Fibroblast of peridontal ligament (primary cell): Measurements from ENCODE around the gene MOB3B.
"Not testable (repeated sequence)": the region's sequence is repeated elsewhere in the genome, so short reads cannot be mapped to it uniquely, and the experiment has no call there.

Experiments used
- DNase-seq: peaks from one replicate; pipeline ENCODE4 v3.0.0-alpha.2; 2010; ENCODE audit errors: extremely low read depth

MOB3B gene

DNA sequence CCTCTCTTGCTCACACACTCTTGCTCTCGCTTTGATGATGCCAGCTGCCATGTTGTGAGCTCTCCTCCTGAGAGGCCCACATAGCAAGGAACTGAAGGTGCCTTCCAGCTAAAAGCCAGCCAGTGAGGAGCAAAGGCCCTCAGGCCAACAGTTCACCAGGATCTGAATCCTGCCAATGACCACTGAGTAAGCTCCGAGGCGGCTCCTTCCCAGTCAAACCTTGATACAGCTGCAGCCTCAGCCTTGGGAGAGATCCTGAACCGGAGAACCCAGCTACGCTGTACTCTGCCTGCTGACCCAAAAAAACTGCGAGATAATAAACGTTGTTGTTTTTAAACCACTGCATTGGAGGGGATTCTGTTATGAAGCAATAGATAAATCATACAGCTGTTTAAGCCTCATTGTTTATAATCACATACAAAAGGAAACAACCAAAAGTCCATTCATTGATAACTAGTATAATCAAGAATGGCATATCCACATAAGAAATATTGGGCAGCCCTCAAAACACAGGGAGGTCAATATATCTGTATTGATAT is 54.5 kb downstream of the MOB3B start:
- DNase-seq = no peak

DNA sequence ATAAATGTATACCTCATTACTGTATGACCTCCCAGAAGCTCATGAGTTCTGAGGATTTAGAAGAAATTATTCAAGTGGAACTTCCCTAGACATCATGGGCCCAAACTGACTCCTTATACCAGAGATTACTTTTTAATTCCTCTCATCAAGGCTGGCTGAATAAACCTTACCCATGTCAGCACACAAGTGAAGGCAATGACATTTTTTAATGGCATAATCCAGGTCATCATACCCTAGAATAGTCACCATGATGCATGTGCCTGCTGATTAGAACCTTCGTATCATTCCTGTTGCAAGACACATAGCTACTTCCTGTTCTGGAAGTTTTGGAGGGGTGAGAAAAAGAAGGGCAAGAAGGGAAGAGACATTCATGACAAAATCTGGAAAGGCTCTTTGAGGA is 55.3 kb downstream of the MOB3B start:
- DNase-seq = no peak

DNA sequence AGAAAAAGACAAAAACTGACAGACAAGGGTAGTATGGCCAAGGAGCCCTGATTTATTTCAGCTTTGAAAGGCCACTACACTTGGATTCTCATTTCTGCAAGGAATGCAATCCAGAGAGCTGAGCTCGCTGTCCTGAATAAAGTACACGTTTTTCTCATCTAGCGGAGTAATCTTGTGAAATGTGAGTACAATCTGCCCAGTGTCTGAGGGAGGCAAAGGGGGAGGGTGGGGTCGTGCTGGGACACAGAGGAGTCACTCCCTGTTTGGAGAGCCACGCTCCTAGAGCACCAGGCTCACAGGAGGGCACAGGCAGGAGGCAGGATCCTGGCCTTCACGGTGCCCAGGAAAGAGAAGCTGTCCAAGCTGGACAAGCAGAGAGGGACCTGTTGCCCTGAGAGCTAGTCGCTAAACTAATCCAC is 56.5 kb downstream of the MOB3B start:
- no peak for DNase-seq

DNA sequence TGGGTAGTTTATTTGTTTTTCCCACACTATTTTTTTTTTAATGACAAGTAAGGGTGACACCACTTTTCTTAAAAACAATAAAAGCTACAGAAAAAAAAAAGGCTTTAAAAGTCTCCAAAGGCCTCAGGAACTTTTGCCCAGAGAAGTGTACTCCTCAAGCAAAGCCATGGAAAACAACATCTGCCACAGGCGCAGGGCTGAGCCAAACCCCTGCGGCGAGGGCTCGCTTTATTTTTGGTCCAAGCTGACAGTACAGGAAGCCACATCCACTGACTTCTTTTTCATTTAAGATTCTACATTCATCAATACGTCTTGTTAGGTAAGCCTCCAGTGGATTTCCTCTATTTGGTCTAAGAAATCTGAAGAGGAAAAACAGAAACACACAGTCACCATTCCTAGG is 57.4 kb downstream of the MOB3B start:
- DNase-seq = no peak

DNA sequence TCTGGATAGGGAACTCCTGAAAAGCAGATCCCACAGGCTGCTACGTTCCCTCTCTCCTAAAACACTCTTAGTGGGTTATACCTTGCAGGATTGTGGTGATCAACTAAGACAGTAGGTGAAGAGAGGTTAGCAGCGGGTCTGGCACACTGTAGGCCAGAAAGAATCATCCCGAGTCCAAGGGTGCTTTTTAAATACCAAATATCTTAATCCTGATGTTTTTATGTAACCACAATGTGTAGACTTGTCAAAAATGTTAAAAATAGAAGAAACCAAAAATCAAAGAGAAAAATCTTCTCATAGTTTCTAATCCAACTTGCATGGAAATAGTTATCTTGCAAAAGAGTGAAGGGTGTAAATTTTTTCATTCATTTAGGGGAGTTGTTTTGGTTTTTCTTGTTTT is 57.8 kb downstream of the MOB3B start:
- no peak for DNase-seq

DNA sequence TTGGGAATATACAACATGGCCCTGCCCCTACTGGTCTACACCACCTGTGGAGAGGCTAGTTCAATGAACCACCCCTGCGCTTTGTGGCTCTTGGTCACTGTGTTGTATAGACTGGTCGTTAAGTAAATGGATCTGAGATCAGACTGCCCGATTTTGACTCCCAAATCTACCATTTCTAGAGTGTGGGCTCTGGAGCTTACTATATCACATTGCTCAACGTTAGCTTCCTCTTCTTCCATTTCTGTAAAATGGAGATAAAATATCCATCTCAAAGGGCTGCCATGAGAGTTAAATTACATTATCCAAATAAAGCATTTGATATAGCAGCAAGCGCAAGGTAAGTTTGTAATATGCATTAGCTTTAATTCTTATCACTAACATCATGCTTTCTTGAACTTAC is 58.2 kb downstream of the MOB3B start:
- DNase-seq = no peak

DNA sequence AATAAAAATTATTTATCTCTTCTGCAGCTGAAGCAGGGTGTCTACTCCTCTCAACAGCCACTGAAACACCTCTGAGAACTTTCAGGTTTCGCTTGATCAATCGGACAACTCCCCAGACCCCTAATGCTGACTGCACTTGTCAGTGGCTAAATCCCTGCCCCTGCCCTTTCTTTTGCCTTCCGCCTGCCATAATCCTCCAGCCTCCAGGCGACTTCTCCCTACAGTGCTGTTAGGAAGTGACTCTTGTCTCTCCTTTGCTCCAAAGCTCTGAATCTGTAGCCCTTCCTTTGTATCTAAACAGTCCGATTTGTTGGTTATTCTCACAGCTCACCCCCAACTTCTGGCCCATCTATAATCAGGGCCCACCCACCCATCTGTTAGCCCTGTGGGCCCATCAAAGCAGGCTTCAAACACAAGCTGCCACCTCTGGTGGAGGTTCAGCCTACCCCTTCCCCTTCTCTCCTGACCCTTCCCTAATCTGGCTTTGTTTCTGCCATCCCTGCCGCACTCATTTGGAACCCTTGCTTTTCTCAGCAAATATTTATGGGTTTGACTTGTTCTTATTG is 59.2 kb downstream of the MOB3B start:
- no peak for DNase-seq

DNA sequence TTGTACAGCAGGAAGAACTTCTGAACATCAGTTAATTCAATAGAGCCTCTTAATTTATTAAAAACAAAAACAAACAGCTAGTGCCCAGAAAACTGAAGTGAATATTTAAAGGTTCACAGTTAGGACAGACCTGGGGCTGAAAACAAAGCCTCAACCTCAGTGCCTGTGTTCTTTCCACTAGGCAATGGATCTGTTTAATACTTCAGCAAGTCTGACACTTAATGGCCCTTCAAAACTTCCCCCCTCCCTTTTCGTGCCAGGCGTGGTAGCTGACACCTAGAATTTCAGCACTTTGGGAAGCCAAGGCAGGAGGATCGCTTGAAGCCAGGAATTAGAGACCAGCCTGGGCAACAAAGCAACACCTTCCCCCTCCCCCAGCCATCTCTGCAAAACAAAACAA is 60.1 kb downstream of the MOB3B start:
- no peak for DNase-seq

DNA sequence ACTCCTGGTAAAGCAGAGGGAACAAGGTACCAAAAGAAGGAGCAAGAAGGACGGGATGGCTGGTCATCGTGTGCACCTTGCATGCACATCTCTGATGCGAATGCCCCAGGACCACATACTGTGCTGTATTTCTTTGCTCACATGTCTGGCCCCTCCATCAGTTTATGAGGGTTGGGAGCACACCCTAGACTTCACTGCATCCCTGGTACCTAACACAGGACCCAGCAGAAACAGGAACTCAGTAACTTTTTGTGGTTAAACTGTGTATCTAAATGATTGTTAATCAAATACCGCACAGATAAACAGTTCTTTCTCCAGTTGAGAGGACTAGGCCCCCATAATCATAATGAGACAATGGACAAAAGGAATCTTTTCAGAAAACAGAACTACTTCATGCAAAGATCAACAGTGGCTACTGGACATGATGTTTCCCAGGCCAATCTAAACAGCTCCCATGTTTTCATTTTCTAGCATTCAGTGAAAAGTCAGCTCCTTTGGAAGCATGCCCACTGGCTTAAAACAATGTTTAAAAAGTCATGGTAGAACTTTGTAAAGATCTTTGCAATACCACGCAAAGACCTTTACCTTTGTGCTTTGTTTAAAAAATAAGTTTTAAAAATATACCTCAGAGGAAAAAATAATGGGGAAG is 61.0 kb downstream of the MOB3B start:
- no peak for DNase-seq

DNA sequence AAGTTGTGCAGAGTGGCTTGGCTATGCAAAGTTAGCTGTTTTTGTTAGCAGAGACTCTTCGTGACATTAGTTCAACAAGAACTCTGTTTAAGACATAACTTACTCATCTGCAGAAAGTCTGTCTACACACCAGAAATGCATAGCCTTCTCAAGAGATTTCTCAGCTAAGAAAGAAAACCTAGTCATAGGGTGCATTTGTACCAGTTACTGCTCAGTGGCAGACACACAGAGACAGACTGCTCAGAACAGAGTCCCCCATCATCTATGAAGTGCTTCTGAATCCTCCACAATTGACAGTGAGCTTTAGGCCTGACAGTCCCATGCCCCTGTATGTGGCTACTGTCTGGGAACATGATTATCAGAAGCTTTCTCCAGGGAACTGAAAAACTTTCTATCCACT is 61.6 kb downstream of the MOB3B start:
- no peak for DNase-seq

DNA sequence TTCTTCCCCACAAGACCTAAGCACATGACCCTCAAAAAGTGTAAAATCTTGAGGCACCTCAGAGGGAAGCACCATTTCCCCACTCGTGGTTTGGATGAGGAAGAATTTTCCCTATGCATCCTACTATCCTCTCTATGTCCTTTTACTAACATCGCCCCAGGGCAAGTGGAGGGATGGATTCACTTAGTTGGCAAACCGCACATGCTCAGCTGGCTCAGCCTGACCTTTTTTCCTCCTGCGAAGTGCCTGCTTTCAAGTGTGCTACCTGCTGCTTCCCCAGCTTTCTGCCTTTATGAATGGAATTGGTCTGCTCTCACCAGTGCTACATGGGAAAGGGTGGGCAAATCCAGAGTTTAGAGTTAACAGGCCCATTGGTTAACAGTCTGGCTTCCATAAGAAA is 62.1 kb downstream of the MOB3B start:
- no peak for DNase-seq

DNA sequence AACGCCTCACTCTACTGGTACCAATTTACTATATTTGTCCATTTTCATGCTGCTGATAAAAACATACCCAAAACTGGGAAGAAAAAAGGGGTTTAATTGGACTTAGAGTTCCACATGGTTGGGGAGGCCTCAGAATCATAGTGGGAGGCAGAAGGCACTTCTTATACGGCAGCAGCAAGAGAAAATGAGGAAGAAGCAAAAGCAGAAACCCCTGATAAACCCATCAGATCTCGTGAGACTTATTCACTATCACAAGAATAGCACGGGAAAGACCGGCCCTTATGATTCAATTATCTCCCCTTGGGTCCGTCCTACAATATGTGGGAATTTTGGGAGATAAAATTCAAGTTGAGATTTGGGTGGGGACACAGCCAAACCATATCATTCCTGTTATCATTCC is 63.1 kb downstream of the MOB3B start:
- DNase-seq = not testable (repeated sequence)

DNA sequence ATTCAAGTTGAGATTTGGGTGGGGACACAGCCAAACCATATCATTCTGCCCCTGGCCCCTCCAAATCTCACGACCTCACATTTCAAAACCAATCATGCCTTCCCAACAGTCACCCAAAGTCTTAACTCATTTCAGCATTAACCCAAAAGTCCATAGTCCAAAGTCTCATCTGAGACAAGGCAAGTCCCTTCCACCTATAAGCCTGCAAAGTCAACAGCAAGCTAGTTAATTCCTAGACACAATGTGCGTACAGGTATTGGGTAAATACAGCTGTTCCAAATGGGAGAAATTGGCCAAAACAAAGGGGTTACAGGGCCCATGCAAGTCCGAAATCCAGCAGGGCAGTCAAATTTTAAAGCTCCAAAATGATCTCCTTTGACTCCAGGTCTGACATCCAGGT is 64.7 kb downstream of the MOB3B start:
- DNase-seq = not testable (repeated sequence)

DNA sequence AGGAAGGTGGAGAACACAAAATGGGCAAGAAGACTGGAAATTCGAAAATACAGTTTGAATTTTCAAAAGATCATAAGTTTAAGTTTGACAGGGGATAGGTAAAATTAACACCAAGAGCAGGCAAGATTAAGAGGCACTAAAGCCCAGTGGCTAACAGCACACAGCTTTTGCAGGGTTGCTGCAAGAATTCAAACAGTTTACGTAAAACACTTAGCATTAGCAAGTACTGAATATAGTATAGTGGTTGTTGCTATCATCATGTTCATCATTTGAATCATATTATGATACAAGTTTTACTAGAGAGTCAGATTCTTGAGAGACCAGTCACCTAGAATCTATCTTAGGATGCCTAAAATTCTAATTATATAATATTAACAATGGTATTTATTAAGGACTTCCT is 66.8 kb downstream of the MOB3B start:
- no peak for DNase-seq

DNA sequence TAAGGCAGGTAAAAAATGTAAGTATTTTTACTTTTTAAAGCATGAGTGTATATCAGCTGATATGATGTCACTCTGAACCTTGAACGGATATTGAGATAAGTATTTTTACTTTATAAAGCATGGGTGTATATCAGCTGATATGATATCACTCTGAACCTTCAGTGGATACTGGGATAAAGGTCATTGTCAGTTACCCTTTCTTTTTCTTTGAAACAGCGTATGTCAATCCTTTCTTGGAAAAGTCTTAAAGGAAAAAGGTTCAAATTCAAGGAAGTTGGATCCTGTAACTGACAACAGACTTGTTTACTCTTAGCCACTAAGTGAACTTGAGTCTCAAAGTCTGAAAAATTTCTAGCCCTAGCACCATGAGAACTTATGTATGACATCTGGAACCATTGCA is 67.2 kb downstream of the MOB3B start:
- no peak for DNase-seq

DNA sequence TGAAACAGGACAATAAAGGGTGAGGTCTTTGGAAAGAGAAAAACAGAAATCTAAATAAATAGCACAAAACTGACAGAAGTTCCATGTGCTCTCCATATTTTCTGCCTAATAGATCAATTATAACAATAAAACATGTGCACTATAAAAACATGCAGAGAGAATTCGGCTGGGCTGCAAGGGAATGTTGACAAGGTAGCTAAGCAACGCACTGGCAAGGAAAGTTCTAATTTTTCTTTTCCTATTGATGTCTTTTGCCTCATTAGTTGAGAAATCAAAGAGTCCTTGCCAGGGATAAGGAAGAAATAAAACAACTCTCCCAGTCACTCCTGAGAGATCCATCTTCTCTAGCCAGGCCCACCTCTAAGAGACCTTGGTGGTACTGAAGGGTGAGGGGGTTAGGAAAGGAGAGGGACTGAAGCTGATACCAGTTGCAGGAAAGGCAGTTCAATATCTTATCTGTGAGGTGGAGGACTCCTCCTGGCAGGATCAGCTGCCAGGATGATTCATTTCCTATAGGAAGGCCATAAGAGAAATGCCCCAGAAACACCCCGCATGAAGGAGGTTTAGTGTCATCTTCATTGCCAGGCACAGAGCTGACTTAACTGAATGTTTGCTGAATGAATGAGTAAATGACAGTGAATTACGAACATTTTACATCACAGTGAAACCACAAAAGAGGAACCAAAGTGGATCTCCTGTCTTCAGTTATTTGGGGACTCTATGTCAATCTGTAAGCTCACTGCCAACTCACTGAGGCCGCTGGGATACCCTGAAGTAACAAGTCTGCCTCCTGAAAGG is 69.2 kb downstream of the MOB3B start:
- DNase-seq = no peak

DNA sequence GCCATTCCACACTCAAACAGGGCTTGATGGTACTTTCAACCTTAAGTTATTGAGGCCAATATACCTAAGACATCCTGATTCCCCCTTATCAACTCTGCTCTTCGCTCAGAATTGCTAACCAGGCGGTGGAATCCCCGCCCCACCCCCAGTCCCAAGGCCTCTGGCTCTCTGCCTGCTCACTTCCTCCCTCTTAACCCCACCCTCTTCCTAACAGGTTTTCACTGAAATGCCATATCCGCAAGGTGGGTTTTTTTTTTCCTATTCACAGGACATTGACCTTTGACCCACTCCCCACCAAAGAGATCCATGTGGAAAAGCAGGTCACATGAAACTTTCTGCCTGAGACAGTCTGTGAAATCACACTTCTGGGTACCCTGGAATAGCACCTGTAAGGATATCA is 72.2 kb downstream of the MOB3B start:
- no peak for DNase-seq

DNA sequence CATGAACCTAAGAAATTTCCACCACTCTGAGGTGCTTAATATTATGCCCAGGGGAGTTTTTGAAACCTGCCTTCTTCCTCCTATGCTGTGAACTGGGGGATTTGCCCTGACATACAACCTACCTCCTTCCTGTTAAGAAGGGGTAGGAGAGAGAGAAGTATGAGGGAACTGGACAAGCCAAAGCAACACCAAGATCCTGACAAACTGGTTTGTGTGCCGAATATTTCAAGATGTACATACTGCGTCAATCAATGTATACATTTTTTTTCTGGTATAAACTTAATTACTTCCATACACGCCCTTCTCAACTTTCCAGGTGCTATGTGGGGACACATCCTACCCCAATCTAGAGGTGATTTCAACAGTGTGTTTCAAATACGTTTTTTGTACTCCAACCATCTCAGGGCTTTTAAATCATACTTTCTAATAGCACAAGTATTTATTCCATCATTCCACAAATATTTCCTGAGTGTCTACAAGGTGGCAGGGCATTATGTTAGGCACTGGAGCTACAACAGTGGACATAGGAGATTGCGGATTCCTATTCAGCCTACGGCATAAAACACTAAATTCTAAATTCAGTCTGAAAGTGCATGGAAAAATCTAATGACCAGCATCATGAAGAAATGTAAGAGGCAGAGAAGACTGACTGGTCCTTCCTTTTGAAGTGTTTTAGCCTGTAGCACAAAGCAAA is 75.6 kb downstream of the MOB3B start:
- no peak for DNase-seq

DNA sequence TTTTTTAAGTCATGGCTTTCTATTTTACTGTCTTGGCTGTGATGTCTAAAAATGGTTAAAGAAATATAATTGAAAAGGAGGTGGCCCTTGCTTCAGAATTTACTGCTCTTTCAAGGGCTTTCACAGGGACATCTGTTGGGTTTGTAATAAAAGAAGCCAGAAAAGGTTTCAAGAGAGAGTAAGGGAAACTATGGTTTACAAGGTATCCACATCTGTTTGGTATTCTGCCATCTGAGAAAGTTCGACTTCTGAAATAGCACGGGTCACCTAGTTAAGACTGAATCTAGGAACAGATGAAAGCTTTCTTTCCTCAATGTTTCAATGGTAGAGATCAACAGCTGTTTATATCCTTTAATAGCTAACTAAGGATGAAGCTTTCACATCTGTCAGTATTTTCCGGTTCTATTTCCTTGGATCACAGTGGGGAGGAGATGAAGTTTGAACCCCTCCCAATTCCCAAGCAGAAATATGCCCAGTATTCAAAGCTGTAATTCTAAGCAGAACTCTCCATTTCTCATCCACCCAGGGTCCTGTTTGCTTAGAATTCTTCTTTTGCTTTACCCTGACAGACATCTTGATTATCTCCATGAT is 78.3 kb downstream of the MOB3B start:
- no peak for DNase-seq

DNA sequence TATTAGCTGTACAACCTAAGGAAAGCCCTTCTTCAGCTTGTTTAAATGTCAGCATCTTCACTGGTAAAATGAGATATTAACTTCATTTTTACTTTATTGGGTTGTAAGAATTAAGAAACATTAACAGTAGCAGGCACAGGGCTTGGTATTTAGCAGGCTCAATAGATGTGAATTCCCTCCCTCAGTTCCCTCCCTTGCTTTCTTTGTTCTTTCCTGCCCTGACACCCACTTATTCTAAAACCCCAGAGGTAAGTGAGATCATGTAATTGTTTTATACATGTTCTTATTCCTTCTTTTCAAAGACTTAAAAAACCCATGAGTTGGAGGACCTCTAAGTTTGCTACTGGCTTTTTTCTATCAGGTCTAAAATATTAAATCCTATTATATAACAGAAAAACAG is 78.9 kb downstream of the MOB3B start:
- no peak for DNase-seq

DNA sequence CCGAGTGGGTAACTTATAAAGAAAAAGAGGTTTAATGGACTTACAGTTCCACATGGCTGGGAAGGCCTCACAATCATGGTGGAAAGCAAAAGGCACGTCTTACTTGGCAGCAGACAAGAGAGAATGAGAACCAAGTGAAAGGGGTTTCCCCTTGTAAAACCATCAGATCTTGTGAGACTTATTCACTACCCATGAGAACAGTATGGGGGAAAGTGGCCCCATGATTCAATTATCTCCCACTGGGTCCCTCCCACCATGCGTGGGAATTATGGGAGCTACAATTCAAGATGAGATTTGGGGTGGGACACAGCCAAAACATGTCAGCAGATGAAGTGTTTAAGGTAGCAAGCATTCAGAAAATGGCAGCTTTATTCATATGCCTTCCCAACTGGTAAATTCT is 81.3 kb downstream of the MOB3B start:
- not testable (repeated sequence) for DNase-seq
